KMS-11 (cell line): ENCODE measurements around the gene CHST2.

Experiments used
- H2AFZ ChIP-seq: fragments of 200-600 bp; sonication (generic); 2 replicates; pipeline ENCODE4 v1.6.1; 2016; ENCODE audit warnings: antibody characterized with exemption, mixed run types, low read depth
- H3K27ac ChIP-seq: fragments of 200-600 bp; sonication (generic); 2 replicates; pipeline ENCODE4 v1.6.1; 2016; ENCODE audit warnings: mild to moderate bottlenecking, mixed run types
- H3K27me3 ChIP-seq: fragments of 200-600 bp; sonication (generic); 2 replicates; pipeline ENCODE4 v1.6.1; 2017; ENCODE audit warnings: mild to moderate bottlenecking, low read depth, mixed run types, moderate library complexity; ENCODE audit not compliant: insufficient read depth
- H3K36me3 ChIP-seq: fragments of 200-600 bp; sonication (generic); 2 replicates; pipeline ENCODE4 v1.6.1; 2017; ENCODE audit warnings: mild to moderate bottlenecking, mixed run types; ENCODE audit not compliant: insufficient read depth
- H3K4me1 ChIP-seq: fragments of 200-600 bp; sonication (generic); 2 replicates; pipeline ENCODE4 v1.6.1; 2016; ENCODE audit warnings: mild to moderate bottlenecking, low read depth, mixed run types; ENCODE audit not compliant: poor library complexity, severe bottlenecking
- H3K4me2 ChIP-seq: fragments of 200-600 bp; sonication (generic); 2 replicates; pipeline ENCODE4 v1.7.0; 2016; ENCODE audit warnings: mild to moderate bottlenecking, mixed run types
- H3K4me3 ChIP-seq: fragments of 200-600 bp; sonication (generic); IDR thresholded peaks from 2 replicates; pipeline ENCODE4 v1.6.1; 2017; ENCODE audit warnings: low read depth, low read length, mixed read lengths; ENCODE audit not compliant: insufficient read depth
- H3K79me2 ChIP-seq: fragments of 200-600 bp; sonication (generic); 2 replicates; pipeline ENCODE4 v1.6.1; 2016; ENCODE audit warnings: low read depth, mixed run types; ENCODE audit not compliant: insufficient read depth
- H3K9ac ChIP-seq: fragments of 200-600 bp; sonication (generic); 2 replicates; pipeline ENCODE4 v1.6.1; 2016; ENCODE audit warnings: mild to moderate bottlenecking, mixed run types
- H4K20me1 ChIP-seq: fragments of 200-600 bp; sonication (generic); 2 replicates; pipeline ENCODE4 v1.6.1; 2016; ENCODE audit warnings: mild to moderate bottlenecking, mixed run types; ENCODE audit not compliant: insufficient read depth
- CTCF ChIP-seq: fragments of 200-600 bp; sonication (generic); conservative IDR thresholded peaks from 2 replicates; pipeline ENCODE4 v1.6.1; 2017; ENCODE audit warnings: low read depth, mild to moderate bottlenecking, antibody characterized with exemption, low read length, moderate library complexity, mixed read lengths

The CHST2 gene

DNA sequence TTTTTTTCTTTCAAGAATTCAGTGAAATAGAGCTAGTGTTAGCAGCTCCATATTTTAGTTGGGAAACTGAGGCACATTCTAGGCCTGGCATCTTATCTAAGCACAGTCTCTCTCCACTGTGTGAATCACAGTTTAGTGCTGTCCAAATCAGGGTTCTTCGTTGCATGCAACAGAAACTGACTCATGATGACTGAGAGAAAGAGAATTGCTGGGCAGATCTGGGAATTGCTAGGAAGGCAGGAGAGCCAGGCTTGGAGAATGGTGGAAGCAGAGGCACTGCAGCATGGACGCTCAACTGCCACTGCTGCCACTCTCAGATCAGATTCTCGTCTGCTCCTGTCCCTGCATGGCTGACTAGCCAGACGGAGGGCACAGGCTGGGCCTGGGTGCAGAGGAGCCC lies 40.7 kb upstream of the CHST2 start:
- Histone ChIP-seq H2AFZ (no peak overlapping the region), H3K9ac (no peak overlapping the region), H3K4me2 (no peak overlapping the region), H3K4me1 (no peaks in the 10 kb centered on the region), H3K4me3 (no peak overlapping the region), H3K27ac (no peak overlapping the region), H3K79me2 (no peaks in the 10 kb centered on the region), H3K27me3 (no peaks in the 10 kb centered on the region), H3K36me3 (no peaks in the 10 kb centered on the region), H4K20me1 (no peaks in the 10 kb centered on the region)
- no peak for TF ChIP-seq CTCF

GRCh38 chr3:143080196-143080595 lies 39.4 kb upstream of the CHST2 start:
- H3K4me1 ChIP-seq, result no peaks in the 10 kb centered on the region
- H3K9ac ChIP-seq, result no peak overlapping the region
- no peak overlapping the region for H3K4me2 ChIP-seq
- no peak overlapping the region for H3K27ac ChIP-seq
- no peak overlapping the region for H2AFZ ChIP-seq
- H4K20me1 ChIP-seq, result no peaks in the 10 kb centered on the region
- H3K4me3 ChIP-seq, result no peak overlapping the region
- H3K27me3 ChIP-seq, result no peaks in the 10 kb centered on the region
- no peaks in the 10 kb centered on the region for H3K36me3 ChIP-seq
- no peaks in the 10 kb centered on the region for H3K79me2 ChIP-seq
- TF ChIP-seq CTCF, result no peak

DNA sequence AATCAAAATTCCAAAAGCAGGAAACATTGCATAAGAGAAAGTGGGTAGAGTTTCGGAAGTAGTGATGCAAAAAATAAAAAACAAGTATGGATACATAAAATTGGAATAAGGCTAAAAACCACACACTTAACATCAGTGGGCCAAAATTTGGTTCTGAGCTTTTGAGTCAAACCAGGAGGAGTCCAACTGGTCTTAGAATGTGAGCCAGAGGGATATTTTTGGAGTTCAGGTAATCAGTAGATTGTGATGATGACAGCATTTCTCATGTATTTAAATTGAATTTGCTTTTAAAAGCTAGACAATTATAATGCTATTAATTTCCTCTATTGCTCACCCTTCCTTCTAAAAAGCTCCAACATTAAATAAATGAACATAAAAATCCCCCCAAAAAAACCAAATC lies 38.2 kb upstream of the CHST2 start:
- Histone ChIP-seq H3K27ac (no peak overlapping the region), H3K4me2 (no peak overlapping the region), H3K9ac (no peak overlapping the region), H2AFZ (no peak overlapping the region), H4K20me1 (no peaks in the 10 kb centered on the region), H3K36me3 (no peaks in the 10 kb centered on the region), H3K4me1 (no peaks in the 10 kb centered on the region), H3K4me3 (no peak overlapping the region), H3K27me3 (no peaks in the 10 kb centered on the region), H3K79me2 (no peaks in the 10 kb centered on the region)
- TF ChIP-seq CTCF, result no peak

DNA sequence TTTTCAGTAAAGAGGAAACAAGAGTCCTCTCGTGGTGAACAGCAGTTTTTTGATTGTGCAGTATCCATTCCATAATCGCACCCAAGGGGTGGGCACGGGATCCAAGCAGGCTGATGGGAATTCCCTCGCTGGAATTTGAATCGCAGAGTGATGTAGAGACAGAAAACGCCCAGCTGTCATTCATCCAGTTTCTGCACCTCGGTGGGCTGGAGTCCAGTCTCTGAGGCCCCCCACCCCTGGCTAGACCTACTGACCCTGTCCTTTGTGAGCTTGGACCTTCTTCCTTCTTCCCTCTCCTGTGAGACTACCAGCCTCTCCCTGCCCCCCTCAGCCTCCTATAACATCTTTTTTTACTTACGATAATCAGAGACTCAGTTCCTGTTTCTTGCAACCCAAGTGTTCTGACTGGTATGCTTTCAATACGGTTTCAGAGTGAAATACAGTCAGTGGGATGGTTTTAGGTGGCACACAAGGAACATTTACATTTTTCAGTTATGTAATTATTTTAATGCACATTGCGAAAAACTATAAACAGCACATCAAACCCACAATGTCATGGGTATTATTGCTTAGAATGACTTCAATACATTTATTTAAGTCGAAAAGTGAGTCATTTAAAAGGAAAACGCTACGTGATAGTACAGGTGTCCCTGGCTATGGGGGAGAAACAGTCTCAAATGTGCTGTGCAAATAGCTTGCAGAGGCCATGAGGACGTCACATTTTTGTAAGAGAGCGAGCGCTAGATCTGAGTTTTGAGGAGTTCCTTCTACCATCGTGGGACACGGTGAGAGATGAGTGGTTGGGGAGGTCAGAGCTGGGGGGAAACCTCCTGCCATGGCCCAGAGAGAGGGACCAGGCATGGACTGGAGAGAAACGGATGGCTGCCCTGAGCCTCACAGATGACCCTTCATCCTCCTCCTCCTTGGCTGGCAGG lies 37.5 kb upstream of the CHST2 start:
- H3K4me2 ChIP-seq, result no peak overlapping the region
- no peak for TF ChIP-seq CTCF
- H3K9ac ChIP-seq, result no peak overlapping the region
- H3K79me2 ChIP-seq, result no peaks in the 10 kb centered on the region
- H3K4me3 ChIP-seq, result no peak overlapping the region
- H3K27me3 ChIP-seq, result no peaks in the 10 kb centered on the region
- H3K4me1 ChIP-seq, result no peaks in the 10 kb centered on the region
- H2AFZ ChIP-seq, result no peak overlapping the region
- no peaks in the 10 kb centered on the region for H3K36me3 ChIP-seq
- H3K27ac ChIP-seq, result no peak overlapping the region
- no peaks in the 10 kb centered on the region for H4K20me1 ChIP-seq
